Activated CD4-positive, CD25-positive, alpha-beta regulatory T cell treated with anti-CD3 and anti-CD28 coated beads, Interleukin-2, amount 50 U/mL, for 72 hours (primary cell): ENCODE measurements around the gene OSTN.
"Not testable (repeated sequence)": the region's sequence is repeated elsewhere in the genome, so short reads cannot be mapped to it uniquely, and the experiment has no call there.

Experiments used
- DNase-seq: peaks from one replicate; pipeline ENCODE4 v3.0.0; 2021

OSTN gene

DNA sequence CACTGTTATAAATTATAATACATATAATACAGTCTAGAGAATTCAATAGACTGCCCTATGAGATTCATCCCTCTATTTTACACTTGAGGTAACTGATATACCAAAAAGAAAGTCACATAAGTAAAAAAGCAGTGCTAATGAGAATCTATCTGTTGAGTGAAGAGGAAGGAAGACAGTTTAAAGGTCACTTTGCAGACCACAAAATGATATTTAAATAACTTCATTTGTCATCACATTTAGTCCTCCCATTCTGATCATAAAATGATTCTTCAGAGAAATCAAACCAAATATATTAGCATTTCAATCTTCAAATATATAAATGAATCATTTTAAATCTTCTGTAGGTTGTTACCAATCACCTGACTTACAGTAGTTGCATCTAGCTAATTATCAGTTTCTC lies 69.7 kb downstream of the OSTN start:
- no peak for DNase-seq

DNA sequence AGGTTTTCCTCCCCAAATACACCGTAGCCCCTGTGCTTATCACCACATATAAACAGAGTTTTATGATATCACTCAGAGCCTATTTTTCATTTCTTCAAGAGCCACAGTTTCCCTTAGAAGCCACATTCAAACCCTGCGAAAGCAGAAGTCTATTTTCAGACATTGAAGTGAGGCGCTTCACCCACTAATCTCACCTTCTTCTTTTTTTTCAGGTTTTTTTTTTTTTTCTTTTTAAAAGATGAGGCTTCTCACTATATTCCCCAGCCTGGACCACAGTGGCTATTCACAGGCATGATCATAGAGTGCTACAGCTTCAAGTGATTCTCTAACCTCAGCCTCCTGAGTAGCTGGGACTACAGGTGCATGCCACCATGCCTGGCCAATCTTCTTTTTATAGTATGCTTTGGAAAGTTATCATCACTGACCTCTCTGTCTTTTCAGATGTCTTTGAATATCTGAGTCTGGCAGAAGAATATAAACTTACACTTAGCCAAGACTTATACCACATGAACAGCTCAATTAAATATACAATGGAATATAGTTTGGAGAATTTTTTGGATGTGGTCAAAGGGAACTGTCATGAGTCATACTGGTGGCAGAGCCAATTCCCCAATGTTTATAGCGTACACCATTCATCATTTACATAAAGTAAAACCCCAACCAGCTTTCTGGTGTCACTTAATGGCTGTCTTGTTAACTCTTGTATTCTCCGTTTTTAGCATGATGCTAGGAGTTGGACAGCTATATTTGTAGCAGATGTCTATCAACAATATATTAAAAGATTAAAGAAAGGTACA lies 70.4 kb downstream of the OSTN start:
- DNase-seq, result no peak

DNA sequence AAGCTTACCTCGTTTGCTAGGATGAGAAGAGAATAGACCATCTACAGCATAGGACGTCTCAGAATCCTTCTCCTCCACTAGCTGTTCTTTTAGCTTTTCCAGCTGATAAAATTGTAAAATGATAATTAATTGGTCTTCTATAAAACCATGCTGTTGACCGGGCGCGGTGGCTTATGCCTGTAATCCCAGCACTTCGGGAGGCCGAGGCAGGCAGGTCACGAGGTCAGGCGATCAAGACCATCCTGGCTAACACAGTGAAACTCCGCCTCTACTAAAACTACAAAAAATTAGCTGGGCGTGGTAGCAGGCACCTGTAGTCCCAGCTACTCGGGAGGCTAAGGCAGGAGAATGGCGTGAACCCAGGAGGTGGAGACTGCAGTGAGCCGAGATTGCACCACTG lies 76.2 kb downstream of the OSTN start:
- not testable (repeated sequence) for DNase-seq

GRCh38 chr3:191275751-191276150 lies 76.7 kb downstream of the OSTN start:
- no peak for DNase-seq

DNA sequence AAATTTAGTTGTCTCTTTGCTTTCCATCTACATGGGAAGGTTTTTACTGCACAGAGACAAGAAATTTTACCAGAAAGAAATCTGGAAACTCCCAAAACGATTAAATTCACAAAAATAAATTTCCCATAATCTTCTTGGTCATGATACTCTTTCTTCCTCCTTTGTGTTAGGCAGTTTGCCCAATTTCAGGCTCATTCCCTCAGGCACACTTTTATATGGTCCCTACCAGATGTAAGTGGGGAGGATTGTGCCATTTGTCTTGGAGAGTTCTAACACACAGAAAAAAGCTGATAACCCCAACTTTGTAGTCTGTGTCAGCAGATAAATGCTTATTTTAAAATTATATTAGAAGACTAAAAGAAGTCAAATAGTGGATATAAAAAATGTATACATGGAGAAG lies 81.1 kb downstream of the OSTN start:
- no peak for DNase-seq

GRCh38 chr3:191280882-191281281 lies 81.8 kb downstream of the OSTN start:
- DNase-seq, result no peak

GRCh38 chr3:191282251-191283185 lies 83.5 kb downstream of the OSTN start:
- no peak for DNase-seq

DNA sequence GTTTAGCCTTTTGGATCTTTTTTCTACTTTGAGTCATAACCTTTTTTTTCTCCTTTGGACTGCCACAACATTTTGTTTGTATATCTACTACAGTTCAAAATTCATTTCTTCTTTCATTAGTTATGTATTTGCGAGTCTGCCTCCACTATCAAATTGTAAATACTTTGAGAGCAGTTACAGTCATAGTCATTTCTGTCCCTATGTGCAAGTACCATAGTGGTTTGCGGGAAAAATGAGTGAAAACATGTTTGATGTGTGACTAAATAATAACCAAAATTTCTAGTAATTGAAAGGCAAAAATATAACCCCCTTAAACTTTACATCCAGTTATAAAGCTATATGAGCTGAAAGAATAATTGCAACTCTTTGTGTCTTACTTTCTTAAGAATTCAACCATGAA lies 84.4 kb downstream of the OSTN start:
- no peak for DNase-seq

DNA sequence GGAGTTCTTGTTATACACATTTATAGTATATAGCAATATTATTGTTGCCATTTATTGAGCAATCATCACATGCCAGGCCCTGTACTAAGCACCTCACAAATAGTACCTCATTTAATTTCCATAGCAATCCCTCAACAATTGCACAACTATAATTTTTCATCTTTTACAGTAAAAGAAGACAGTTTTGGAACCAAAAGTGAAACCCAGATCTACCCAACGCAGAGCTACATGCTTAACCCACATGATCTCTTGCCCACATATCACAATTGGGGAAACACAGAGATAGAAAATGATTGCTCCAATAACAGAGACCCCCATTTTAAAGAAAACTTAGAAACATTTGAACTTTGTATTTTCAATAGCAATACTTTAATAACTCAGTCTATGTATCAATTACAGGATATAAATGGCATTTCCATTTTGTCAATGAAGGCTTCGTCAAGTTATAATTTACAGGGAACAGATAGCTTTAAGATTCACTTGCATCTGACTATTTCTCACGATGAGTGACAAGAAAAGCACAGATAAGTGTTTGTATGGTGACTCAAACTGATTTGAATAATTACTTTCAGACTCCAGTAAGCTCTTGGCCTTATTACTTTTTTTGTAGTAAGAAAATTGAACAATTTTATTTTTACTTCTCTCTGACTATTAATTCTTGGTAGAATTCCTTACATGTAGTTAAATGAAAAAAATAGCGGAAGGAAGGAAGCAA lies 91.4 kb downstream of the OSTN start:
- DNase-seq, result no peak

- DNase-seq, result no peak
Measured at GRCh38 chr3:191292243-191293015, 93.4 kb downstream of the OSTN start.

DNA sequence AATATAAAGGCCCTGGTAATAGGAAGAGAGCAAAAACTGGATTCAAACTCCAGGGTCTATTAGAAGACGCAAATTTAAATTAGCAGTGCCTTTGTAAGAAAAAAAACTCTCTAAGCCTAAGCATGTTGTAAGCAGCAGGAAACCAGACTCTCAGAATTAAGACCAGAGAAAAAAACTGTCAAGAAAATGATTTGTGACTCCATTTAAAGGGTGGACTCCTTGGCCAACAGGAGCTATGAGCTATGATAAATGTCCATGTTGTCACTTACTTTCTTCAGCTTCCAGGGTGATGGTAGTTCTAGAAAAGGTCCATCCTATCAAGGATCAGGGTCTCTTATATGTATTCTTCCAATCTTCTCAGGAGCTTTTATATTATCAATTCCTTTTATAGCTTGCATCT lies 95.2 kb downstream of the OSTN start:
- DNase-seq, result no peak

GRCh38 chr3:191296041-191296541 lies 97.0 kb downstream of the OSTN start:
- no peak for DNase-seq

GRCh38 chr3:191298846-191299245 lies 99.8 kb downstream of the OSTN start:
- no peak for DNase-seq

DNA sequence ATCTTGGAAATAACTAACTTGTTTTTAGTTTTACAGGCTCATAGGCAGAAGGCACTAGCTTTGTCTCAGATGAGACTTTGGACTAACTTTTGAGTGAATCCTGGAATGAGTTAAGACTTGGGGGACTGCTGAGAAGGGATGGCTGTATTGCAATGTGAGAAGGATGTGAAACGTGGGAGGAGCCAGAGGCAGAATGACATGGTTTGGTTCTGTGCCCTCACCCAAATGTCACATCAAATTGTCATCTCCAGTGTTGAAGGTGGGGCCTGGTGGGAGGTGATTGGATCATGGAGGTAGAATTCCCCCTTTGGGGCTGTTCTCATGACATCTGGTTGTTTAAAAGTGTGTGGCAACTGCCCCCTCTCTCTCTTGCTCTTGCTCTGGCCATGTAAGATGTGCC lies 101.4 kb downstream of the OSTN start:
- DNase-seq, result no peak

DNA sequence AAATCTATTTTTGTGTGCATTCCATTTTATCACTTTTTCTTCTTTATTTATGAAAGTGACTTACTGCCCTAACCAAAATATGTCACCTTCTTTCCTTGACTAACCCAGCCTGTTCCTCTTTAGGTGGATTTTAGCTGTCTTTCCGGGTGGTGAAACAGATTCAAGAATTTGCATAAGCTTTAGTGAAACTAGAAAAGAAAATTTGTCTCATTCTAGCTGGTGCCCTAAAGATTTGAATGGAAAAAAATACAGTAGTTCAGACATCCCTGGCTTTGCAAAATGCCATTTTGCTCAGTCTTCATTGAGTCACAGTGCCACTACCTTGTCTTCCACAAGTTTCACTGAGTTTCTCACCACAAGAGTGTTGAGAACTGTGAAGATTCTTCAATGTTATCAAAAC lies 102.0 kb downstream of the OSTN start:
- DNase-seq, result no peak

GRCh38 chr3:191301782-191302411 lies 102.9 kb downstream of the OSTN start:
- no peak for DNase-seq

DNA sequence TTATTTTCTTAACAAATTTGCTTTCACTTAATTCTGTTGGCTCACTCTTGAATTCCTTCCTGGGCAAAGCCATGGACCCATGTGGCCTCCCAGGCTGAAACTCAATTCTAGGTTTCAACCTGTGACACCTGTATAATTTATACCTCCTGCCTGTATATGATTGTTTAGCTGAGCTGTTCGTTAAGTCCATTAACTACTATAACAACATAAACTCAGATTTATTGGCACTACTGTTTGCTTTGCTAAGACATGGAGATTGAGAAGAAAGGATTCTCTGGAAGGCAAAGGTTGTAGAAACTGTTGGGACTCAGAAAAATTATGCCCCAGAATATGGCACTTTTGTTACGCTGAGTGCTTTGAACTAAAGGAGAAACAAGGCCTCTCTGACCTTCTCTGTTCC lies 103.4 kb downstream of the OSTN start:
- DNase-seq, result no peak

DNA sequence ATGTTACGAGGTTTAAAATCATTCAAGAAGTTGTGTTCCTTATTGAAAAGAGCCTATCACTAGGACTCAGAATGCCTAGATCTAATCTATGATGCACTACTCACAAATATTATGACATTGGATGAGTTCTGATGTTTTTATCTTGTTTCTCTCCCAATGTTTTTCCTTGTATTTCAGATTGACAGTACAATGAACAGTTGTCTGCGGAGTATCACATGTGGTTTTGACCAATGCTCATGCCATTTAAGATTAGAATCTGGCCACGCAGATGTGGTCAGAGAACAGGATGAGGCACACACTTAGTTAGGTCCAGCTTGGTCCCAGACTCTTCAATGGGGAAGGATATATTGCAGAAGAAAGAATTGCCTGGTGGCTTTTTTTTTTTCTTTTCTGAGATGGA lies 104.6 kb downstream of the OSTN start:
- no peak for DNase-seq

- DNase-seq, result no peak
Measured at GRCh38 chr3:191306428-191306827, 107.4 kb downstream of the OSTN start.

GRCh38 chr3:191307341-191307740 lies 108.3 kb downstream of the OSTN start:
- DNase-seq, result no peak

DNA sequence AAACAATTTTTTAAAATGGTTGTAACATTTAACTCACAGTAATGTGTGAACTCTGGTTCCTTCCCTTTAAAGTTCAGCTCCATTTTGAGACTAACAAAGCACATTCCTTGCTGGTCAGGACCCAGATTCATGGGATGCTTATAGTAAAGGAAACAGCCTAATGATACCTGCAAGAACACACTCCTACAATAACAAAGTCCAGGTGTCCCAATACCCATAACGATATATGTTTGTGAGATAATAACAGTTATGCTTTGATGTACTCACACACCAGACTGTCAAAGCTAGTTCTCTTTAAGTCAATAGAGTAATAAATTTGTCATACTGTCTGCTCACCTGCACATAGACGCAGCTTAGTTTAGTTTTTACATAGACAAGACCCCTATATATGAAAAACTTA lies 114.3 kb downstream of the OSTN start:
- DNase-seq, result no peak
